GM20431 (cell line): Measurements from ENCODE around the gene CCSAP.

Source experiments
- in situ Hi-C: fragments of 300-500 bp; cut with MseI, MboI; formaldehyde crosslinking; loops from one replicate; pipeline ENCODE4 v1.15.0; 2020; ENCODE audit warnings: low sequenced_read_pairs; ENCODE audit not compliant: unreplicated experiment

The CCSAP gene

DNA sequence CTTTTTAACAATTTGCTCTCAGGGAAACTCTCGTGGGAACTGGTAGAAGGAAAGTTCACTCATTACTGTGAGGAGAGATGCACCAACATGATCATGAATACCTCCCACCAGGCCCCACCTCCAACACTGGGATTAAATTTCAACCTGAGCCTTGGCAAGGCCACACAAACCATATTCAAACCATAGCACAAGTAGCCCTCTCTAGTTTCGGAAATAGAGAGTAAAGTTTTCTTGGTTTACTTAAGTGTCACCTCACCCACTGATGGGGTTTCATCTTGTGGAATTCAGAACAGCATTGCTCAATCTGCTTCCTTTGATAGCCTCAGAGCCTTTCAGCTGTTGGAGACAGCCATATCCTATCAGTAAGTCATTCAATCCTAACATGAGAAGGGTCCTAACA, 25.5 kb upstream of the CCSAP start:
- in situ Hi-C loops = no loop called here

DNA sequence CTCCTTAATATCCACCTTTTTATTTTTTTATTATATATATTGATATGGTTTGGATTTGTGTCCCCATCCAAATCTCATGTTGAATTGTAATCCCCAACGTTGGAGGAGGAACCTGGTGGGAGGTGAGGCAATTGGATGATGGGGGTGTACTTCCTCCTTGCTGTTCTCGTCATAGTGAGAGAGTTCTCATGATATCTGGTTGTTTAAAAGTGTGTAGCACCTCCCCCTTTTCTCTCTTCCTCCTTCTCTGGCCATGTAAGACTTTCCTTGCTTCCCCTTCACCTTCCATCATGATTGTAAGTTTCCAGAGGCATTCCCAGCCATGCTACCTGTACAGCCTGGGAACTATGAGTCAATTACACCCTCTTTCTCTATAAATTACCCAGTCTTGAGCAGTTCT, 22.7 kb upstream of the CCSAP start:
- in situ Hi-C loops = no loop called here

DNA sequence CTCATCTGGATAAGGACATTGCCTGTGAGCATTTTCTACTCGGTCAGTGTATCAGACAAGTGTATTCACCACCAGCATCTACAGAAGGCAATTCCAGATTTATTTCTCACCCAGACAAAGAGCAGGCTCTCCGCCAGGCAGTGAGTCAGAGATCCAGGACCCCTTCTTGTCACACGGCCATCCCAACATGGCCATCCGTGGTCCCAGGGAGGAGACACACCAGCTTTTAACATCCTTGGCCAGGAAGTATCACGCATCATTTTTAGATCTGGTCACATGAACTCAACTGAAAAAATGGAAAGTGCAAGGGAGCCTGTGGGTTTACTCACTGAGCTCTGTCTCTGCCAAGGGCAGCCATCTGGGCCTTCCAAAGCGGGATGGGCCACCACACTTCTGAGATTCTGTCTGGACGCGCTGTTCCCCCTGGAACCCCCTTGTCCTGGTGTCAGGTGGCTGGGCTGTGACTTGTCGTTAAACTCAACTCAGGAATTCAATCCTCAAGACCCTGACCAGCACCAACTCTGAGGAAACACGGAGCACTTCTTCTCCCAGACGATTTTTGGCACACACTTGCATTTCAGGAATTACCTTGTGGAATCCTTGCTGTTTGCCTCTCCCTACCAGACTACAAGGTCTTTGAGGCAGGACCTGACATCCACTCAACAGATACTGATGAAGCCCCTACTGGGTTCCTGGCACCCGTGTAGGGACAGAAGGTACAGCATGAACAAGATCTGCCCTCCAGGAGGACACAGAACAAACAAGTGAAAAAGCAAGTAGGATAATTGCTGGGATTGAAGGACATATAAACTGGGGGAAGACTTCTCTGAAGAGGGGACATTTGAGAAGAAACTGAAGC, 21.6 kb upstream of the CCSAP start:
- in situ Hi-C loops = no loop called here

- in situ Hi-C loops = no loop called here
Observed at GRCh38 chr1:229363723-229364122, 20.9 kb upstream of the CCSAP start.

DNA sequence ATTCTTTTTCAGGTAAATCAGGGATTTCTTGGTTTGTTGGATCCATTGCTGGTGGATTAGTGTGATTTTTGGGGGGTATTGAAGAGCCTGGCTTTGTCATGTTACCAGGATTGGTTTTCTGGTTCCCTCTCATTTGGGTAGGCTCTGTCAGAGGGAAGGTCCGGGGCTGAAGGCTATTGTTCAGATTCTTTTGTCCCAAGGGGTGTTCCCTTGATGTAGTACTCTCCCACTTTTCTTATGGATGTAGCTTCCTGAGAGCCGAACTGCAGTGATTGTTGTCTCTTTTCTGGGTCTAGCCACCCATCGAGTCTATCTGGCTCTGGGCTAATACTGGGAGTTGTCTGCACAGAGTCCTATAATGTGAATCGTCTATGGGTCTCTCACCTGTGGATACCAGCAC, 17.6 kb upstream of the CCSAP start:
- in situ Hi-C loops = no loop called here

DNA sequence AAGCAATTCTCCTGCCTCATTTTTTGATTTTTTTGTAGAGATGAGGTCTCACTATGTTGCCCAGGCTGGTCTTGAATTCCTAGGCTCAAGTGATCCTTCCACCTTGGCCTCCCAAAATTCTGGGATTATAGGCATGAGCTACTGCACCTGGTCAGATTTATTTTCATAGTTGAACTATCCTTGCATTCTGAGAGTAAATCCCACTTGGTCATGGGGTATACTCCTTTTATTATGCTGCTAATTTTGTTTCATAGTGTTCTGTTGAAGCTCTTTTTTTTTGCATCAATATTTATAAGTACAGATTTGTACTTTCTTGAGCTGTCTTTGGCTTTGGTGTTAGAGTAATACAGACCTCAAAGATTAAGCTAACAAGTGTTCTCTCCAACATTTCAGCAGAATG, 12.8 kb upstream of the CCSAP start:
- in situ Hi-C loops = no loop called here

- in situ Hi-C loops = no loop called here
Observed at GRCh38 chr1:229354226-229354625, 11.4 kb upstream of the CCSAP start.

GRCh38 chr1:229352975-229353374, 10.1 kb upstream of the CCSAP start:
- in situ Hi-C loops = no loop called here

GRCh38 chr1:229349463-229350385, 6.9 kb upstream of the CCSAP start:
- in situ Hi-C loops = no loop called here

- in situ Hi-C loops = no loop called here
Observed at GRCh38 chr1:229347528-229347927, 4.7 kb upstream of the CCSAP start.

DNA sequence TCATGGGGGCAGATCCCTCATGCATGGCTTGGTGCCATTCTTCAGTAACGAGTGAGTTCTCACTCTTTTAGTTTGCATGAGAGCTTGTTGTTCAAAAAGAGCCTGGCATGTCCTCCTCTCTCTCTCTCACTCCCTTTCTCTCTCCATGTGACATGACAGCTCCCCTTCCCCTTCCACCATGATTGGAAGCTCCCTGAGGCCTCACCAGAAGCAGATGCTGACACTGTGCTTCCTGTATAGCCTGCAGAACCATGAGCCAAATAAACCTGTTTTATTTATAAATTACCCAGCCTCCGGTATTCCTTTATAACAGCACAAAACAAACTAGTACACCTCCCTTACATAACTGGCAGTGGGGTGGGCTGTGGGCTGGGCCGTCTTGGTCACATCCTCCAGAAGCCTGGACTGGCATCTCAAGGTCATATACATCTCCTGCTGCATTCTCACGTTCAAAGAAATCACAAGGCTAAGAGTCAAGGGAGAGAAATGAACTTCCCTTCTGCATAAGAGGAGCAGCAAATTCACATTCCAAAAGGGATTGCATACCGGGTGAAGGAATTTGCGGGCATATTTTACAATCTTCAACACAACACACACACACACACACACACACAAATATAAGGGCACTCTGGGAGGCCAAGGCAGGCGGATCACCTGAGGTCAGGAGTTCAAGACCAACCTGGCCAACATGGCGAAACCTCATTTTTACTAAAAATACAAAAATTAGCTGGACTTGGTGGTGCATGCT, 2.3 kb upstream of the CCSAP start:
- in situ Hi-C loops = no loop called here

DNA sequence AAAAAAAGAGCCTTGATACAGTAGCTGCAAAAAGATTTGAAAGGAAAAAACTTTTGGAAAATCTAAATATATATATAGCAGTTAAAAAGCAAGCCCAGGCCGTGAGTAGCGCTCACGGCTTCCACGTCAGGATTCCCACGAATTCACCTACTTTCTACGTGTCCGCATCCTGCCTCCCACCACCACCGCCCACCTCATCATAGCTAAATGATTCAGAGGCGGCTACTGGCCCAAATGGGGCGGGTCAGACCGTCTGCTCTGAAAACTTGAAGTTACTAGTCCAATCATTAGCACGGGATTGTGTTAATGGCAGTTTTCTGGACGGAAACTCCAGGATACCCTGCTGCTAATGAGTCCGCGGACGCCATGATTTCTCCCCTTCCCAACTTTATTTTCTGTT, 1.3 kb upstream of the CCSAP start:
- in situ Hi-C loops = no loop called here

- in situ Hi-C loops = no loop called here
Observed at GRCh38 chr1:229341774-229342655, 832 bp downstream of the CCSAP start.

- in situ Hi-C loops = no loop called here
Observed at GRCh38 chr1:229340496-229340895, 2.4 kb downstream of the CCSAP start.

DNA sequence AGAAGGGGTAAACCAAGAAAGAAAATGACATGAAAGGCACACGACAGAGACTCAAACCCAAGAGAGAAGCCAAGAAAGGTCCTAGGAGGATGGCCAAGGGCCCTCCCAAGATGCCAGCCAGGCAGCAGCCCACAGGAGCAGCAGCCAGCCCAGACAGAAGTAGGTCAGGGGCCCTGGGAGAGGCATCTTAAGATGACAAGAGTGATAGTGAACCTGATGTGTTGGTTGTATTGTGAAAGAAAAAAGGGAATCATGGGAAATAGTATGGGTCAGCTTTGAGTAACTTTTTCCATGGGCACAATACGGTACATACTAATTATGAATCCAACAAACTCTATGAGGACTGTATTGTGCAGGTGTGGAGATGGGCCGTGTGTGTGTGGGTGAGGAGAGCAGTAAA, 3.3 kb downstream of the CCSAP start:
- in situ Hi-C loops = no loop called here

DNA sequence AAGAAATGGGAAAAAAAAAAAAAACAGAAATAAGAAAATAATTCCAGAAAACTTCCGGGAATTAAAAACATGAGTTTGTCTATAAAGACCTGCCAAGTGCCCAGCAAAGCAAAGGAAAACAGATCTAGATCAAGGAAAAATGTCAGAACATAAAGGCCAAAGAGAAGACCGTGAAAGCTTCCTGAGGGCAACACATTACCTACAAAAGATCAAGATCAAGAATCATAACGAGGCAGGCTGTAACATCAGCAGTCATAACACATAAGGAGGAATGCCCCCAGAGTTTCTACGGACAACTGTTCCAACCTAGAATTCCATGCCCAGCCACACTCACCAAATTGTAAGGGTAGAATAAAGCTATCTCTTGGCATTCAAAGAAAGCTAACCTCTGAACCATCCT, 3.8 kb downstream of the CCSAP start:
- in situ Hi-C loops = no loop called here

DNA sequence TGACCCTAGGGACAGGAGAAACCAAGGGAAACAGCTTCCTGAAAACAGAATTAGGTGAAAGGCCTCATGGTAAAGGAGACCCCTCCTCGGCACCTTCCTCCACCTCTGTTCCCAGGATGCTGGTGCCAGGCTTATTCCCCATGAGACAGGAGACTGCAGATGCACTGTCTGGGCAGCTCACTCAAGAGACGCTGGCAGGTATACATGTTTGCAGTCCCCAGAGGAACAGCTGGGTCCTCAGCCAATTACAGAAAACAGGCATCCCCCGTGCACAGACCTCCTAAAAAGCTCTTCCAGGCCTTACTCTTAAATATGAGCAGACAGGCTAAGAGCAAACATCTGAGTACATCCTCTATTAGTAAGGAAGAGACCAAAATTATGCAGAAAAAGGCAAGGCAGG, 6.5 kb downstream of the CCSAP start:
- in situ Hi-C loops = no loop called here

DNA sequence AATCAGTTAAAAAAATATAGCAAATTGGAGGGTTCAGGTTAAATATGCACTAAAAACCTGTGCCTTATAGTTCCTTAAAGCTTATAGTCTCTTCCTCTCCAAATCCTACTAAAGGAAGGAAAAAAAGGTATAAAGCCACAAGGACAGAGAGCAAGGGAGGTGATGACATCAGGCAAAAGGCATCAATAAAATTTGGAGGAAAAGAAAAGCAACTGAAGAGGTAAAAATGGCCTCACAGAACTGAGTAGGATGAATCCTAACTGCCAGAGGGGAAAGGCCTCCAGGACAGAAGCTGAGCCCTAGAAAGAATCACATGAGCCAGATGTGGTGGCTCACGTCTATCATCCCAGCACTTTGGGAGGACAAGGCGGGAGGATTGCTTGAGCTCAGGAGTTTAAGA, 8.1 kb downstream of the CCSAP start:
- in situ Hi-C loops = no loop called here

GRCh38 chr1:229334269-229334668, 8.6 kb downstream of the CCSAP start:
- in situ Hi-C loops = no loop called here
